HepG2 (cell line): ENCODE results near the gene UCP1. TPM values are rescaled to one million over a fixed set of nuclear protein-coding genes. Genes with fewer than 3 reads are reported as not detected.

Experiments
- ARHGAP35 ChIP-seq: sonication (generic); formaldehyde crosslinking; IDR thresholded peaks from 2 replicates; pipeline ENCODE4 v1.9.0; 2022; ENCODE audit warnings: mild to moderate bottlenecking, inconsistent platforms, moderate library complexity, missing genetic modification reagents, borderline replicate concordance
- ARID4A ChIP-seq: sonication (generic); formaldehyde crosslinking; IDR thresholded peaks from 2 replicates; pipeline ENCODE4 v1.5.0; 2020; ENCODE audit warnings: mild to moderate bottlenecking, missing genetic modification reagents, borderline replicate concordance
- ATF3 ChIP-seq: sonication (generic); formaldehyde crosslinking; IDR thresholded peaks from 2 replicates; pipeline ENCODE4 v1.4.0; 2020; ENCODE audit warnings: missing genetic modification reagents
- ATM ChIP-seq: fragments of 450-650 bp; IDR thresholded peaks from 2 replicates; pipeline ENCODE4 v1.7.1; 2017; ENCODE audit warnings: mild to moderate bottlenecking, borderline replicate concordance
- BCL6 ChIP-seq: IDR thresholded peaks from 2 replicates; pipeline ENCODE4 v1.6.1; 2016; ENCODE audit warnings: missing genetic modification reagents, missing compliant biosample characterization
- GPBP1L1 ChIP-seq: sonication (generic); formaldehyde crosslinking; IDR thresholded peaks from 2 replicates; pipeline ENCODE4 v1.5.0; 2020; ENCODE audit warnings: mild to moderate bottlenecking, missing genetic modification reagents
- HOMEZ ChIP-seq: IDR thresholded peaks from 2 replicates; pipeline ENCODE4 v1.6.1; 2016; ENCODE audit warnings: low read depth
- NFYC ChIP-seq: IDR thresholded peaks from 2 replicates; pipeline ENCODE4 v1.6.1; 2016; ENCODE audit warnings: missing genetic modification reagents, missing compliant biosample characterization
- RFX5 ChIP-seq: IDR thresholded peaks from 2 replicates; pipeline ENCODE4 v1.6.1; 2011; ENCODE audit warnings: low read depth, low read length, improper control_type of control experiment
- SIX1 ChIP-seq: sonication (generic); formaldehyde crosslinking; IDR thresholded peaks from 2 replicates; pipeline ENCODE4 v1.4.0; 2020; ENCODE audit warnings: missing genetic modification reagents, borderline replicate concordance
- ZBTB3 ChIP-seq: sonication (generic); formaldehyde crosslinking; IDR thresholded peaks from 2 replicates; pipeline ENCODE4 v1.4.0; 2020; ENCODE audit warnings: low read depth, mild to moderate bottlenecking, moderate library complexity, missing genetic modification reagents, borderline replicate concordance
- ZMYM4 ChIP-seq: sonication (generic); formaldehyde crosslinking; IDR thresholded peaks from 2 replicates; pipeline ENCODE4 v1.8.1; 2023; ENCODE audit warnings: mild to moderate bottlenecking, missing genetic modification reagents
- ZNF644 ChIP-seq: IDR thresholded peaks from 2 replicates; pipeline ENCODE4 v1.6.1; 2016; ENCODE audit warnings: low read depth
- ZNF777 ChIP-seq: sonication (generic); formaldehyde crosslinking; IDR thresholded peaks from 2 replicates; pipeline ENCODE4 v1.4.0; 2020; ENCODE audit warnings: missing genetic modification reagents
- polyA plus RNA-seq, 8 experiments: library from polyadenylated mRNA; depleted of rRNA in 3 of 8; stranded (reverse) in 7 of 8; unstranded in 1 of 8; fragments of >200 nt; fragmentation: Illumina TruSeq in 4 of 8; extraction: Trizol in 4 of 8; gene quantifications; 2 replicates each; pipeline versions ENCODE4 v1.2.1 to v1.2.3, GENCODE V29; 2011 to 2016; ENCODE audit warnings: low read depth in 4 of 8, missing spikeins in 1 of 8, mixed read lengths in 1 of 8; ENCODE audit not compliant: insufficient read depth in 1 of 8
- total RNA-seq, 5 experiments: library from RNA; depleted of rRNA; stranded (reverse); fragments of >200 nt; fragmentation: Illumina TruSeq; extraction: Trizol; gene quantifications; 2 replicates each; pipeline ENCODE4 v1.2.3, GENCODE V29; 2016; ENCODE audit warnings: low read depth in 1 of 5
- TF ChIP-seq, protein P1 (sequence below): sonication (generic); formaldehyde crosslinking; conservative IDR thresholded peaks from 2 replicates; pipeline ENCODE4 v1.4.0; 2020; ENCODE audit warnings: missing genetic modification reagents
- TF ChIP-seq, protein P2 (sequence below): IDR thresholded peaks from 2 replicates; pipeline ENCODE4 v1.6.1; 2016; ENCODE audit warnings: control low read depth

Gene UCP1
- total and polyA plus RNA-seq, 2 of the 13 experiments (the other 11 are each of a cell fraction or from before 2014, with no cell fraction given): 0.11 TPM

DNA sequence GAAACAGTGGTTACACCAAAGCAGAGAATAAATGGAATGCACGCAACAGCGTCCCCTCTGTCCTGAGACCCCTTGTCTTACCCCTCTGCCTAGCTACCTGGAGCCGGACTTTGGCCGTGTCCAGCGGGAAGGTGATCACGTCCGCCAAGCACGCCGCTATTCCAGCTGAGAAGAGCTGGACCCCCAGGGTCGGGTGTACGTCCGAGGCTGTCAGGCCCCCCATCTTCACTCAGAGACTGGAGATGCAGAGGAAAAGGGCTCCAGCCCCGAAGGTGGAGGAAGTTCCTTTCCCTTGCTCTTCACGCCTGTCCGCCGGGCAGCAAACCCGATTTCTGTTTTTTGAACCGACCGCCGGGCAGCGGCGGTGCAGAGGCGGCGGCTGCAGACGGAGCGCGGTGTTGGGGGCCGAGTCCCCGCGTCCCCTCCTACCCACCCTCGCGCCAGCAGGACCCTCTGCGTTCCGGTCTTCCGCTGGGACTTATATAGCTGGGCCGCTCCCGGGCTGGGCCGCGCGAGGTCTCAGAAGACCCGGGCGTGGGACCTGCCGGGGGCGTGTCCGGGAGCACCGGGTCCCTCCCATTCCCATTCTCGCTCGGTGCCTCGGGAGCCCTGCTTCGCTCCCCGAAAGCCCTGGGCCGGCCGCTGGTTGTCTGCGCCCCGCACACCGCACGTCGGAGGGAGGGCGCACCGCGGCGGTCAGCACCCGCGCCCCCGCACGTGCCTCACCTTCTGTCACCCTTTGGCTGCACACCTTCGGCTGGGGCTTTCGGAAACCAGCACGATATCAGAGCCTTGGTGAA is at the start of gene UCP1 (continued):
- TF ChIP-seq ARHGAP35 (CRISPR knock-in tag) (no peak; the same call in 1 of the 2 replicates), RFX5 (no peak), ZNF777 (CRISPR knock-in tag) (peak; percentile 61), ARID4A (CRISPR knock-in tag) (peak; percentile 24; the same call in 1 of the 2 replicates), BCL6 (CRISPR knock-in tag) (0 out of 2 replicates have a peak, but pooled peaks have one; percentile 5), HOMEZ (CRISPR knock-in tag) (no peak), SIX1 (CRISPR knock-in tag) (no peak), GPBP1L1 (CRISPR knock-in tag) (no peak), ZBTB3 (CRISPR knock-in tag) (no peak), ZMYM4 (CRISPR knock-in tag) (0 out of 2 replicates have a peak, but pooled peaks have one; percentile 27), ATF3 (no peak), ZNF644 (CRISPR knock-in tag) (no peak), ATM (no peak), NFYC (CRISPR knock-in tag) (no peak)
- TF ChIP-seq, protein P1, sequence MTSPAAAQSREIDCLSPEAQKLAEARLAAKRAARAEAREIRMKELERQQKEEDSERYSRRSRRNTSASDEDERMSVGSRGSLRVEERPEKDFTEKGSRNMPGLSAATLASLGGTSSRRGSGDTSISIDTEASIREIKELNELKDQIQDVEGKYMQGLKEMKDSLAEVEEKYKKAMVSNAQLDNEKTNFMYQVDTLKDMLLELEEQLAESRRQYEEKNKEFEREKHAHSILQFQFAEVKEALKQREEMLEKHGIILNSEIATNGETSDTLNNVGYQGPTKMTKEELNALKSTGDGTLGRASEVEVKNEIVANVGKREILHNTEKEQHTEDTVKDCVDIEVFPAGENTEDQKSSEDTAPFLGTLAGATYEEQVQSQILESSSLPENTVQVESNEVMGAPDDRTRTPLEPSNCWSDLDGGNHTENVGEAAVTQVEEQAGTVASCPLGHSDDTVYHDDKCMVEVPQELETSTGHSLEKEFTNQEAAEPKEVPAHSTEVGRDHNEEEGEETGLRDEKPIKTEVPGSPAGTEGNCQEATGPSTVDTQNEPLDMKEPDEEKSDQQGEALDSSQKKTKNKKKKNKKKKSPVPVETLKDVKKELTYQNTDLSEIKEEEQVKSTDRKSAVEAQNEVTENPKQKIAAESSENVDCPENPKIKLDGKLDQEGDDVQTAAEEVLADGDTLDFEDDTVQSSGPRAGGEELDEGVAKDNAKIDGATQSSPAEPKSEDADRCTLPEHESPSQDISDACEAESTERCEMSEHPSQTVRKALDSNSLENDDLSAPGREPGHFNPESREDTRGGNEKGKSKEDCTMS: no peak
- TF ChIP-seq, protein P2, sequence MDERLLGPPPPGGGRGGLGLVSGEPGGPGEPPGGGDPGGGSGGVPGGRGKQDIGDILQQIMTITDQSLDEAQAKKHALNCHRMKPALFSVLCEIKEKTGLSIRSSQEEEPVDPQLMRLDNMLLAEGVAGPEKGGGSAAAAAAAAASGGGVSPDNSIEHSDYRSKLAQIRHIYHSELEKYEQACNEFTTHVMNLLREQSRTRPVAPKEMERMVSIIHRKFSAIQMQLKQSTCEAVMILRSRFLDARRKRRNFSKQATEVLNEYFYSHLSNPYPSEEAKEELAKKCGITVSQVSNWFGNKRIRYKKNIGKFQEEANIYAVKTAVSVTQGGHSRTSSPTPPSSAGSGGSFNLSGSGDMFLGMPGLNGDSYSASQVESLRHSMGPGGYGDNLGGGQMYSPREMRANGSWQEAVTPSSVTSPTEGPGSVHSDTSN (CRISPR knock-in tag): no peak
